Osteoblast (primary cell): ENCODE data around the gene LCT. TPM values are rescaled to one million over a fixed set of nuclear protein-coding genes. Genes with fewer than 3 reads are reported as not detected.

Experiments
- DNase-seq: peaks from one replicate; pipeline ENCODE4 v3.0.0; 2011; ENCODE audit warnings: low spot score, mixed read lengths; ENCODE audit not compliant: insufficient read length; ENCODE audit errors: missing footprints
- H2AFZ ChIP-seq: 2 replicates; pipeline ENCODE4 v1.6.0; 2011; ENCODE audit warnings: mild to moderate bottlenecking, low read length
- H3K27ac ChIP-seq: 2 replicates; pipeline ENCODE4 v1.5.1; 2011; ENCODE audit warnings: mild to moderate bottlenecking, low read depth, low read length, moderate library complexity
- H3K27me3 ChIP-seq: 2 replicates; pipeline ENCODE4 v1.6.0; 2012; ENCODE audit warnings: mild to moderate bottlenecking, control low read depth, inconsistent platforms, low read length, moderate library complexity; ENCODE audit not compliant: insufficient read depth
- H3K36me3 ChIP-seq: 2 replicates; pipeline ENCODE4 v1.5.1; 2011; ENCODE audit warnings: mild to moderate bottlenecking, low read length, control low read depth, moderate library complexity; ENCODE audit not compliant: insufficient read depth
- H3K4me1 ChIP-seq: 2 replicates; pipeline ENCODE4 v1.5.1; 2011; ENCODE audit warnings: mild to moderate bottlenecking, low read length, control low read depth, moderate library complexity; ENCODE audit not compliant: insufficient read depth
- H3K4me2 ChIP-seq: 2 replicates; pipeline ENCODE4 v1.6.0; 2011; ENCODE audit warnings: mild to moderate bottlenecking, low read length; ENCODE audit not compliant: insufficient read depth
- H3K4me3 ChIP-seq: fragments of 200-600 bp; sonication (generic); 3 replicates; pipeline ENCODE4 v1.5.1; 2012; ENCODE audit warnings: mild to moderate bottlenecking, low read length, inconsistent platforms; ENCODE audit not compliant: insufficient read depth
- H3K79me2 ChIP-seq: 2 replicates; pipeline ENCODE4 v1.6.0; 2012; ENCODE audit warnings: mild to moderate bottlenecking, low read length, control low read depth, inconsistent platforms; ENCODE audit not compliant: insufficient read depth
- H3K9me3 ChIP-seq: 2 replicates; pipeline ENCODE4 v1.5.1; 2011; ENCODE audit warnings: low read depth, low read length, control low read depth
- H4K20me1 ChIP-seq: 2 replicates; pipeline ENCODE4 v1.6.0; 2012; ENCODE audit warnings: mild to moderate bottlenecking, low read length, control low read depth; ENCODE audit not compliant: insufficient read depth
- CTCF ChIP-seq: IDR thresholded peaks from 2 replicates; pipeline ENCODE4 v1.5.1; 2011; ENCODE audit warnings: mild to moderate bottlenecking, low read depth, low read length, moderate library complexity; ENCODE audit errors: extremely low read depth
- total RNA-seq: library from RNA; depleted of rRNA; stranded (reverse); fragments of >200 nt; gene quantifications from 2 replicates; pipeline ENCODE4 v1.2.3, GENCODE V29; 2012

The LCT gene
- total RNA-seq, 1 donor: under 0.01 TPM

DNA sequence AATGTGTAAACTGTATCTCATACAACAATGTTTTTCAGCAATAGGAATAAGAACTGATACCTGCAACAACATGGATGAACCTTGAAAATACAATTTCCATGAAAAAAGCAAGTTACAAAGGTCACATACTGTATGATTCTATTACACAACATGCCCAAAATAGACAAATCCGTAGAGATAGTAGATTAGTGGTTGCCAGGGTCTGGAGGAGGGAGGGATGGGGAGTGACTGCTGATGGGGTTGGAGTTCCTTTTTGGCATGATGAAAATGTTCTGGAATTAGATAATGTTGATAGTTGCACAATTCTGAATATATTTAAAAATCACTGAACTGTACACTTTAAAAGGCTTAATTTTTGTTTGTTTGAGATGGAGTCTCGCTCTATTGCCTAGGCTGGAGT lies 61.6 kb downstream of the LCT start:
- Histone ChIP-seq H3K79me2 (peaks cover 4% of the 10 kb centered on the region), H3K9me3 (no peaks in the 10 kb centered on the region), H2AFZ (no peak overlapping the region), H3K27ac (no peak overlapping the region), H4K20me1 (no peaks in the 10 kb centered on the region), H3K27me3 (no peaks in the 10 kb centered on the region), H3K4me2 (no peak overlapping the region), H3K4me3 (no peak overlapping the region), H3K36me3 (peaks cover 76% of the 10 kb centered on the region), H3K4me1 (peaks cover 4% of the 10 kb centered on the region)
- TF ChIP-seq CTCF: no peak
- DNase-seq: no peak

GRCh38 chr2:135773917-135774316 lies 63.1 kb downstream of the LCT start:
- H3K9me3 ChIP-seq: no peaks in the 10 kb centered on the region
- no peak overlapping the region for H2AFZ ChIP-seq
- peaks cover 6% of the 10 kb centered on the region for H3K79me2 ChIP-seq
- TF ChIP-seq CTCF: no peak
- DNase-seq: peak; percentile 88
- no peaks in the 10 kb centered on the region for H3K27me3 ChIP-seq
- H3K36me3 ChIP-seq: peaks cover 80% of the 10 kb centered on the region
- H3K27ac ChIP-seq: peak overlapping the region; percentile 3
- no peak overlapping the region for H3K4me3 ChIP-seq
- H3K4me1 ChIP-seq: peaks cover 4% of the 10 kb centered on the region
- H3K4me2 ChIP-seq: no peak overlapping the region
- H4K20me1 ChIP-seq: no peaks in the 10 kb centered on the region

GRCh38 chr2:135773319-135773718 lies 63.7 kb downstream of the LCT start:
- Histone ChIP-seq H4K20me1 (no peaks in the 10 kb centered on the region), H3K4me3 (no peak overlapping the region), H2AFZ (no peak overlapping the region), H3K4me1 (peaks cover 4% of the 10 kb centered on the region), H3K79me2 (peaks cover 8% of the 10 kb centered on the region), H3K9me3 (no peaks in the 10 kb centered on the region), H3K27ac (no peak overlapping the region), H3K27me3 (no peaks in the 10 kb centered on the region), H3K36me3 (peaks cover 79% of the 10 kb centered on the region), H3K4me2 (no peak overlapping the region)
- DNase-seq: no peak
- no peak for TF ChIP-seq CTCF

GRCh38 chr2:135768863-135769262 lies 68.1 kb downstream of the LCT start:
- Histone ChIP-seq H3K4me1 (peaks cover 2% of the 10 kb centered on the region), H3K27ac (no peak overlapping the region), H4K20me1 (peaks cover 3% of the 10 kb centered on the region), H3K9me3 (no peaks in the 10 kb centered on the region), H3K4me3 (no peak overlapping the region), H3K36me3 (peaks cover 84% of the 10 kb centered on the region), H3K27me3 (no peaks in the 10 kb centered on the region), H3K4me2 (no peak overlapping the region), H3K79me2 (peaks cover 24% of the 10 kb centered on the region), H2AFZ (no peak overlapping the region)
- no peak for TF ChIP-seq CTCF
- DNase-seq: no peak
